ENCODE results near the gene RRP1.

DNA sequence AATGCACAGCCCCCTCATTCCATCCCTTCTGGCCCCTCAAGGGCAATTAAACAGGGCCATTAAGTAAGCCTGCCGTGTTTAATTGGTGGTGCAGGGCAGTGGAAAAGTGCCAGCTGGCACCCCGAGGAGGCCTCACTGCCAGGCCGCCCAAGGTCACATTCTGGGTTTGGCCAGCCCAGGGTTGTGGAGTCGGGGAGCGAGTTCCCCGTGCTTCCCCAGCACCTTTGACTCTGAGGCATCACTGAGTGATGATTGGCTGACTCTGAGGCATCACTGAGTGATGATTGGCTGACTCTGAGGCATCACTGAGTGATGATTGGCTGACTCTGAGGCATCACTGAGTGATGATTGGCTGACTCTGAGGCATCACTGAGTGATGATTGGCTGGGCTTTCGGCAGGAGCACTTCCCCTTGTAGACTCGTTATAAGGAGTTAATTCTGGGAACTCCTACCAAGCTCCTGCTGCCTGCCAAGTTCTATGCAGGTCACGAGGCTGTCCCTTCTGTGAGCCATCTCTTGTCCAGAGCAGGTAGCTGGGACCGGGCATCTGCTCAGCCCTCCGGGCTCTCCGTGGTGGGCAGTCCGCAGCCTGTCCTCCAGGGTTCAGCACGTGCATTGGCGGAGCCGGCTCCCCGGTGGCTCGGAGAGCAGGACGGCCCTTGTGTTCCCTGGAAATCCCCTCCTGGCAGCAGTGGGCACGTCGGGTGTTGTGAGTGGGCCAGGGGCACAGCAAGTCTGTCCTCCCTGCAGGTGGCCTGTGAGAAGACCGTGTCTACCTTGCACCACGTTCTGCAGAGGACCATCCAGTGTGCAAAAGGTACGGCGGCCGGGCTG is 34.2 kb upstream of the RRP1 start:
- TF ChIP-seq POLR2A (IDR thresholded peaks at IDR 0.05; ENCODE audit: low read length) (no peak), HDAC2 (IDR thresholded peaks at IDR 0.05) (no peak), EP300 (IDR thresholded peaks at IDR 0.05) (no peak), CBX2 (IDR thresholded peaks at IDR 0.05; ENCODE audit: borderline replicate concordance, low read depth) (no peak), CHD4 (IDR thresholded peaks at IDR 0.05; ENCODE audit: borderline replicate concordance) (no peak), EHMT2 (IDR thresholded peaks at IDR 0.05; ENCODE audit: low read depth) (no peak), RAD21 (conservative IDR thresholded peaks at IDR 0.05 in 1 of 2, IDR thresholded peaks at IDR 0.05 in 1 of 2) (no peak), SMC3 (IDR thresholded peaks at IDR 0.05) (no peak)
- TF ChIP-seq, protein P1, sequence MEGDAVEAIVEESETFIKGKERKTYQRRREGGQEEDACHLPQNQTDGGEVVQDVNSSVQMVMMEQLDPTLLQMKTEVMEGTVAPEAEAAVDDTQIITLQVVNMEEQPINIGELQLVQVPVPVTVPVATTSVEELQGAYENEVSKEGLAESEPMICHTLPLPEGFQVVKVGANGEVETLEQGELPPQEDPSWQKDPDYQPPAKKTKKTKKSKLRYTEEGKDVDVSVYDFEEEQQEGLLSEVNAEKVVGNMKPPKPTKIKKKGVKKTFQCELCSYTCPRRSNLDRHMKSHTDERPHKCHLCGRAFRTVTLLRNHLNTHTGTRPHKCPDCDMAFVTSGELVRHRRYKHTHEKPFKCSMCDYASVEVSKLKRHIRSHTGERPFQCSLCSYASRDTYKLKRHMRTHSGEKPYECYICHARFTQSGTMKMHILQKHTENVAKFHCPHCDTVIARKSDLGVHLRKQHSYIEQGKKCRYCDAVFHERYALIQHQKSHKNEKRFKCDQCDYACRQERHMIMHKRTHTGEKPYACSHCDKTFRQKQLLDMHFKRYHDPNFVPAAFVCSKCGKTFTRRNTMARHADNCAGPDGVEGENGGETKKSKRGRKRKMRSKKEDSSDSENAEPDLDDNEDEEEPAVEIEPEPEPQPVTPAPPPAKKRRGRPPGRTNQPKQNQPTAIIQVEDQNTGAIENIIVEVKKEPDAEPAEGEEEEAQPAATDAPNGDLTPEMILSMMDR (IDR thresholded peaks at IDR 0.05) = no peak
- TF ChIP-seq, protein P2, sequence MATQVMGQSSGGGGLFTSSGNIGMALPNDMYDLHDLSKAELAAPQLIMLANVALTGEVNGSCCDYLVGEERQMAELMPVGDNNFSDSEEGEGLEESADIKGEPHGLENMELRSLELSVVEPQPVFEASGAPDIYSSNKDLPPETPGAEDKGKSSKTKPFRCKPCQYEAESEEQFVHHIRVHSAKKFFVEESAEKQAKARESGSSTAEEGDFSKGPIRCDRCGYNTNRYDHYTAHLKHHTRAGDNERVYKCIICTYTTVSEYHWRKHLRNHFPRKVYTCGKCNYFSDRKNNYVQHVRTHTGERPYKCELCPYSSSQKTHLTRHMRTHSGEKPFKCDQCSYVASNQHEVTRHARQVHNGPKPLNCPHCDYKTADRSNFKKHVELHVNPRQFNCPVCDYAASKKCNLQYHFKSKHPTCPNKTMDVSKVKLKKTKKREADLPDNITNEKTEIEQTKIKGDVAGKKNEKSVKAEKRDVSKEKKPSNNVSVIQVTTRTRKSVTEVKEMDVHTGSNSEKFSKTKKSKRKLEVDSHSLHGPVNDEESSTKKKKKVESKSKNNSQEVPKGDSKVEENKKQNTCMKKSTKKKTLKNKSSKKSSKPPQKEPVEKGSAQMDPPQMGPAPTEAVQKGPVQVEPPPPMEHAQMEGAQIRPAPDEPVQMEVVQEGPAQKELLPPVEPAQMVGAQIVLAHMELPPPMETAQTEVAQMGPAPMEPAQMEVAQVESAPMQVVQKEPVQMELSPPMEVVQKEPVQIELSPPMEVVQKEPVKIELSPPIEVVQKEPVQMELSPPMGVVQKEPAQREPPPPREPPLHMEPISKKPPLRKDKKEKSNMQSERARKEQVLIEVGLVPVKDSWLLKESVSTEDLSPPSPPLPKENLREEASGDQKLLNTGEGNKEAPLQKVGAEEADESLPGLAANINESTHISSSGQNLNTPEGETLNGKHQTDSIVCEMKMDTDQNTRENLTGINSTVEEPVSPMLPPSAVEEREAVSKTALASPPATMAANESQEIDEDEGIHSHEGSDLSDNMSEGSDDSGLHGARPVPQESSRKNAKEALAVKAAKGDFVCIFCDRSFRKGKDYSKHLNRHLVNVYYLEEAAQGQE (IDR thresholded peaks at IDR 0.05) = no peak; the same call in 1 of the 2 replicates
- TF ChIP-seq, protein P3, sequence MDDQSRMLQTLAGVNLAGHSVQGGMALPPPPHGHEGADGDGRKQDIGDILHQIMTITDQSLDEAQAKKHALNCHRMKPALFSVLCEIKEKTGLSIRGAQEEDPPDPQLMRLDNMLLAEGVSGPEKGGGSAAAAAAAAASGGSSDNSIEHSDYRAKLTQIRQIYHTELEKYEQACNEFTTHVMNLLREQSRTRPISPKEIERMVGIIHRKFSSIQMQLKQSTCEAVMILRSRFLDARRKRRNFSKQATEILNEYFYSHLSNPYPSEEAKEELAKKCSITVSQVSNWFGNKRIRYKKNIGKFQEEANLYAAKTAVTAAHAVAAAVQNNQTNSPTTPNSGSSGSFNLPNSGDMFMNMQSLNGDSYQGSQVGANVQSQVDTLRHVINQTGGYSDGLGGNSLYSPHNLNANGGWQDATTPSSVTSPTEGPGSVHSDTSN (IDR thresholded peaks at IDR 0.05) = no peak
- TF ChIP-seq, protein P4, sequence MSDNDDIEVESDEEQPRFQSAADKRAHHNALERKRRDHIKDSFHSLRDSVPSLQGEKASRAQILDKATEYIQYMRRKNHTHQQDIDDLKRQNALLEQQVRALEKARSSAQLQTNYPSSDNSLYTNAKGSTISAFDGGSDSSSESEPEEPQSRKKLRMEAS (IDR thresholded peaks at IDR 0.05) = no peak
- TF ChIP-seq, protein P5, sequence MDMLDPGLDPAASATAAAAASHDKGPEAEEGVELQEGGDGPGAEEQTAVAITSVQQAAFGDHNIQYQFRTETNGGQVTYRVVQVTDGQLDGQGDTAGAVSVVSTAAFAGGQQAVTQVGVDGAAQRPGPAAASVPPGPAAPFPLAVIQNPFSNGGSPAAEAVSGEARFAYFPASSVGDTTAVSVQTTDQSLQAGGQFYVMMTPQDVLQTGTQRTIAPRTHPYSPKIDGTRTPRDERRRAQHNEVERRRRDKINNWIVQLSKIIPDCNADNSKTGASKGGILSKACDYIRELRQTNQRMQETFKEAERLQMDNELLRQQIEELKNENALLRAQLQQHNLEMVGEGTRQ (IDR thresholded peaks at IDR 0.05) = no peak
